Stimulated activated CD4-positive, alpha-beta T cell treated with anti-CD3 and anti-CD28 coated beads, Interleukin-15, amount 100 ng/mL, for 1 hour (primary cell): ENCODE data around the gene CDH10.

ENCODE experiments used
- DNase-seq, 2 donors: peaks; one replicate each; pipeline ENCODE4 v3.0.0-alpha.2; 2020; ENCODE audit warnings: low read depth in 1 of 2, low spot score in 1 of 2

The CDH10 gene

DNA sequence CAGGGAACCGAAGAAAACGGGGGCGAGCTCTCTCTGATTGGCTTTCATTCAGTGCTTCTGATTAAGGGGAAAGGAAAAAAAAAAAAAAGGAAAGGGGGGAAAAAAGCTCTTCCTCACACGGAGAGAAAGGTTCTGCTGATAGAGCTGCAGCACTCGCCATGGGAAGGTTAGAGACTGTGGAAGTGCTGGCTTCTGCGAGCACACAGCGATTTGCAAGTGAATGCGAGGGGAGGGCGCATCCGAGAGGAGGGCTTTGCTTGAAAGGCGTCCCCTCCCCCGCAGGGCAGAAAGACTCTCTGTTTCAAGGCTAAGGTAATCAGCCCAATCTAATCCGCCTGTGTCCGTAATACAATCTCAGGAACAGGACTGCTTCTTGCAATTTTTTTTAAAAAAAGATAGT lies at the start of gene CDH10:
Gene CDH10 (minus strand): TSS at position 218 of the 400 bp plus-strand sequence. CDS start 51,488 bp downstream, outside the sequence.
- DNase-seq = no peak

DNA sequence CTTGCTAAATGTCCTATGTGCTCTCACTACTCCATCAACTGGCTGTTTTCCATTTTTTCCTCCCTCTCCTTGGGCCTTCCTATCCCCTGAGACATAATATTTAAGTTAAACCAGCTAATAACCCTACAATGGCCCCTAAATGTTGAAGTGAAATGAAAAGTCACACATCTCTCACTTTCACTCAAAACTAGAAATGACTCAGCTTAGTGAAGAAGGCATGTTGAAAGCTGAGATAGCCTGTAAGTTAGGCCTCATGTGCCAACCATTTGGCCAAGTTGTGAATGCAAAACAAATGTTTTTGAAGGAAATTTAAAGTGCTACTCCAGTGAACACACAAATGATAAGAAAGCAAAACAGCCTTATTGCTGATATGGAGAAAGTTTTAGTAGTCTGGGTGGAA lies 48.8 kb upstream of the CDH10 start:
- DNase-seq = no peak

DNA sequence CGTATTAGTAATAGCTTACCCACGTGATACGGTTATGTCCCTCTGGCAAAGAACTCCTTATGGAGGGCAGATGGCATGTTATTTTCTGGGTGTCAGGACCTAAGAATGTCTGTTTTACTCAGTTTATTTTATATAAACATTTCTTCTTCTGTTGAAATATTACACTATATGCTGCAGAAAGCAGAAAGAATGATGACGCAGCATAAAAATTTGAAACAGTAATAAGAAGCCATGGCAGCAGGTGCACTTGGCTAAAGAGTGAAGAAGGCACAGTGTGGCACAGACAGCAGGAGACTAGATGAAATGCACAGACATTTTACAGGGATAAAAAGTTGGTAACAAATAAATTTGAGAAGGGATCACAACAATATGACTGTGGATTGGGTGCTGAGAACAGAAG lies 46.3 kb upstream of the CDH10 start:
- DNase-seq = no peak

DNA sequence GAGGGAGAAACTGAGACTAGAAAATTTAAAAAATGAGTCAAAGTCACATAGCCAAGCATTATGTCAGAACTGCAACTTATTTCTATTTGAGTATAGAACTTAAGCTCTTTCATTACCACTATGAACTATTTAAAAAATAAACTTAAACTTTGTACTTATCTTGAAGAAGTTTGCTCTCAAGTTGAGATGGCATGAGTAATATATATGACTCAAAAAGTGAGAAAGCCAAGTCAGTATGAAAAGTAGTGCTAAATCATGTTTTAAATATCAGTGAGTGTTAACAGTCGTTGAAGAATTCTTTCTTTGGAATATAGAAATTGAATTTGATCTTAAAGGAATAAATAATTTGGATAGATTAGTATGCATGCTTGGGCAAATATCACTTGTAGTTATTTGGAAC lies 36.3 kb upstream of the CDH10 start:
- no peak for DNase-seq

DNA sequence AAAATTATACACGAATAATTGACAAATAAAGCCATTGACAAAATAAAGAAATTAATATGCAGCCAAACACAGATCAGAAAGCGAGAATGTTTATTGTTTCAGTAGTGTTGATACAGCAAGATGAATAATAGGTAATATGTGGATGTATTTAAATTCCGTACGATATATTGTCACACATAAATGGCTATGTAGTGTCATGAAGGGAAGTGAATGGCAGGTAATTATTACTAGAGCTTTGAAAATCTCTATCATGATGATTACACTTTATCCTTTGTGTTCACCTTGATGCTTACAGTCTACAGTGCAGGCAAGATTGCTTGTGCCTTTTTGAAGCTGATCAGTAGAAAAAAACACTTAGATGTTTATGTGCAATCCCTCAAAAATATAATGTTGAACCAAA lies 23.3 kb upstream of the CDH10 start:
- no peak for DNase-seq

DNA sequence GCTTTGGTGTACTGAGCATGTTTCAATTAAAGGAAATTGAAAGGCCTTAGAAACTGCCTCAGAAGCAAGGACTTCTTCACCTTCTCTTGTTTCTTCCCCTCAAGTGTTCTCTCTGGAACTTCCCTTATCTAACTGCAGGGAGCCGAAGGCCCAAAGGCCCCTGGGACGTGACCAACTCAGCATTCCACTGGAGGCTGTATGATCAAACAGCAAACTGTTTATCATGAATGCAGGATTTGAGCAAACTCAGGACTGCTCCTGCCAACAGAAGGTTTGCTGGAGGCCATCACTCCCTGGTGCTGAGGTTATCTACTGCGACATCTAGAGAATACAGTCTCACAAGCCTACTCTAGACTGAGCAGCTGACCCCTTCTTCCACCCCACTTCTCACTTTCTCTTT lies 4.8 kb upstream of the CDH10 start:
- no peak for DNase-seq

DNA sequence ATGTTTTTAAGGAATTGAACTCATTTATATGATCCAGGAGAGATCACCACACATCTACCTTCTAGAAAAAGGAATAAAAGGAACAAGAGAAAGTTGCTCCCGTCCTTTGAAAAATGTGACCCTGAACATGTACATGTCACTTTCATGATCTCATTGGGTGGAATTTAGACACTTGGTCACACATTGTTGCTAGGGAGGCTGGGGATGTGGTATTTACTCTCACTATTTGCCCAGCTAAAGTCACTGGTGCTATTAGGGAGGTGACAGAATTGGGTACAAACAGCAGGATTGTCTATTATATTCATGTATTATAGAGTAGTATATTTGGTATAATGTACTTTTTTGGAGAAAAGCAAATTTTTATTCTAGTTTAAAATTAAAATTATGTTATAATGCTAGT lies 2.1 kb upstream of the CDH10 start:
- no peak for DNase-seq

DNA sequence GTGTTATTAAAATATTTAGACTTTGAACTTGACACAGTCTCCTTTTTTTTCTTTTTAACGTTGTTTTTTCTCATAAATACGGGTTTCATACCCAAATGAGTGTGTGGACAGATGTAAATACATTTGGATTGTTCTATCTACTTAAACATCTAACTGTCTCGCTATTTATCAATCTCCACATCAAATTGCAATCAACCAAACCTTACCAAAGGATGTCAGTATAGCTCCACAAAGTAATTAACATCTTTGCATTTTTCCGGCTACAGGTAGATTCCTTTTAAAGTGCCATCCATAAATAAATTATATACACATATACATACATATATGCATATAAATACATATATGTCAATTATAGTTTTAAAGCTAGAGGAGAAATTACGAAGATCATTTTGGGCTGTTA lies 705 bp upstream of the CDH10 start:
- DNase-seq = no peak

DNA sequence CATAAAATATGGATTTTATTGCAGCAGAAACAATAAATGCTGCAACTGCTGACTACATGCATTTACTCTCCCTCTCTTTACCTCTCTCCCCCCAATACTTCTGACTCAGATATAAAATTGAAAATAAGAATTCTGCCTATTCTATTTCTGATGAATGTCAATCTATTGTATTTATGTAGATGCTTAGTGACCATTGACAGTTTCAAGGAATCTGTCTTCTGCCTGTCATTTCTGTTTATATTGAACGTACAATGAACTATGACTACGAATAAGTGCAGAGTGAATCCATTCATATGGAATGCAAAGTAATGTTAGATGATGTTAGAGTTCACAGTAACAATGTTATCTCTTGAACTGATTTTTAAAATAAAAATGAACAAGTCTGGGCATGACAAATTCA lies 898 bp downstream of the CDH10 start:
- DNase-seq = no peak

DNA sequence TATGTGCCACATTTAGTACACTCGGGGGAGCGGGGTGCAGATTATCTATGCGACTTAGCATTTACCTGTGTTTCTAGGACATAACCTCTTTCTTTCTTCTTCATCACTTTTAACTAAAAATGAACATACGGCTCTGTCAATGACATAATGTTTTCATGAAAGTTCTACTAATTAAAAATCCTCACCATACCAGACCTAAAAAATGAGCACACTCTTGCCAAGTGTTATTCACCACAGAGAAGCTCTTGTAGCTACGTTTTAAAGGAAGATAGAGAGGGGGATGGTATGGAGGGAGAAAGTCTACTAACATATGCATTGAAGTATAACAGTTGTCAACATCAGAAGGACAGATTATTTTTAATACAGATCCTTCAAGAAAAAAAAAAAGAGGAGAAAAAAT lies 1.6 kb downstream of the CDH10 start:
- DNase-seq = no peak

DNA sequence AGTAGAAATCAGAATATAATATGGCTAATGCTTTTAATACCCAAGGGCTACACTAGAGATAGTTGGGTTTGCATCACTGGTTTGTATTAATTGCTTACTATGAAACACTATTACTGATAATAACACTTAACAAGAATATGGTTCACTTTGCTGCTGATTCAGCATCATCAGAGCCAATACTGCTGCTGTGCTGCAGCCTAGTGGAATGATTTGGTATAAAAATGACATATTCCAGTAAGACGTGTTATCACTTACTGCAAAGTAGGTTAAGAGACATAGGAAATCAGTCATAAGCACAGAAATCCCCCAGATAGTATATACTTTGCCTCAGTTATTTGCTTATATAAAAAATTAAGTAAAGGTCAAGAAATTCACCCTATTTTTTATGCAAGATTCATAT lies 2.8 kb downstream of the CDH10 start:
- no peak for DNase-seq

DNA sequence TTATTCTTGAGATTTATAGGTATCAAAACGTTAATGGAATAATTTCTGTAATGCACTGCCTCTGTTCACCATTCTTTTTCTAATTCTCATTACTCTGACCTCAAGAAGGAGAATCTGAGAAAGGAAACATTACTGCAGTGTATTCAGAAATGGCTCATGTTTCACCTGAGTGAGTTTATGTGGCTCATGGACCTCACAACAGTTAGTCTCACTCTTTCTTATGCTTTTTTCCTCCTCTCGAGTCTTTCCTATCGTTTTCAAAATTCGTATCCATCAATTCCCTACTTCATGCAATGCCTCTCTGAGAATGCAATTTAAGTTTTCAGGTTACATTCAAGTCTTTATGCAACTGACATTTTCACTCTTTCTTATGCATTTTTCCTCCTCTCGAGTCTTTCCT lies 9.6 kb downstream of the CDH10 start:
- no peak for DNase-seq

DNA sequence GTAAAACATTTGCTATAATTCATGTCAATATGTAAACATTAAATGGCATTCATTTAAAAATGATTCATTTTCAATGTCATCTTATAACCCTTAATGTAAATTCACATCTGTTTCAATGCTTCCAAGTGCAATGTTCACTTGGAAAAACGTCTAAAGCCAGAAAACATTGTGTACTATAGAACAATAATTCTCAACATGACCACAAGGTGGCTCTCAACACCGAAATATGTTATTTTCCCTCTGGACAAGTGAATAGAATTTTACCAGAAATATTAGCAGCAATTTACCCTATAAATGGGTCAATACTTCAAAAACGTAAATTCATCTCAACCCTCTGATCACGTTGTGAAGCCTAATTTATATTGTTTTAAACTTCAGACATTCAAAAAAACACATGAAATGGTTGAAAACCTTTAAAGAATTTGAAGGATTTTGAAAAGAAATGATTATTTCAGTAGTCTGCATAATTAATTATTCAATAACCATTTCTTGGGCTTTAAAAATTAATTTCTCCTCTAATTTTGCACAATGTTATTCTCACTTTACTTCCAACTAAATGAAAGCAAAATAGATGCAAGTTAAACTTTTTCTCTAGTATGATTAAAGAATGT lies 11.0 kb downstream of the CDH10 start:
- no peak for DNase-seq

DNA sequence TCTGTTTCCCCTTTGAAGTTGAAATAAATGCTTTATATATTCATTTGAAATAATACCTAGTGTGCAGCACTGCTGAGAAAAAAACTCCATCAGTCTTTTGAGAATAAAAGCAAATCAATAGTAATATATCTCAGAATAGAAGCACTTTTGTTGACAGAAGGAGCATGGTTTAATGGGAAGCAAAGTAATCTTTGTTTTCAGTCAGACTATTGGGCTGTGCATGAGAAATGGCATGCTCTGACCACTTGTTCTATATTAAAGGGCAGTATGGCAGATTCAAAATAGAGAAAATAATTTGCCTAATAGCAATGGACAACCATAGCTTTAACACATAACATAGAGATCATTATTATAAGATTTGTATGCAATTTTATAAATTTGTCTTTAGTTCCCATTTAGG lies 12.4 kb downstream of the CDH10 start:
- DNase-seq = no peak

DNA sequence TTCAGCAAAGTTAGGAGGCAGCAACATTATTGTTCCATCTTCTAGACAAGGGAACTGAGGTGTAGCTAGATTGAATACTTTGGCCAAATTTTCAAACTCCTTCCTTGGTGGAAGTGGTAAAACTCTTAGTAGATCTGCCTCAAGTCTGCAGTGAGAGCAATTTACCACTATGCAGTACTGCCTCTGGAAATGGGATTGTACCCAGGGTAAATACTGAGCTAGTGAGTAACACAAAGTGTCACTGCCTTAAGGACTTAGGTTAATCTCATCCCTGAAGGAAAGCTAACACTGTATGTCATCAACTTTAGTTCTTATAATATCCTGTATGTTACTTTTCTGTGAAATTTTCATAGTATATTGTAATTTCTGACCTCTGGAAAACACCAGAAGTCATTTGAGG lies 13.9 kb downstream of the CDH10 start:
- DNase-seq = no peak

DNA sequence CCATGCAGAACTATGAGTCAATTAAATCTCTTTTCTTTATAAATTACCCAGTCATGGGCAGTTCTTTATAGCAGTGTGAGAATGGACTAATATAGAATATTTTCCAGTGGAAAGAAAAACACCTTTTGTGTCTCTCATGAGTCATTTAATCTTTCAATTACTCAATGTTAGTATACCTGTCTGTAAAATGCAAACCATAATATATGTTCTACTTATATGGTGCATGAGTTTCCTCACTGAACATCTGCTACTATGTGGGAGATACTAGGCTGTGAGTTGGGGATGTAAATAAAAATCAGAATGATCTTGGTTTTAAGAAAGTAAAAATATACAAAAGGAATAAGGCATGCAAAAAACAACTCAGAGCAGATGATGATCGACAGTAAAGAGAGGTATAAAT lies 15.0 kb downstream of the CDH10 start:
- no peak for DNase-seq

DNA sequence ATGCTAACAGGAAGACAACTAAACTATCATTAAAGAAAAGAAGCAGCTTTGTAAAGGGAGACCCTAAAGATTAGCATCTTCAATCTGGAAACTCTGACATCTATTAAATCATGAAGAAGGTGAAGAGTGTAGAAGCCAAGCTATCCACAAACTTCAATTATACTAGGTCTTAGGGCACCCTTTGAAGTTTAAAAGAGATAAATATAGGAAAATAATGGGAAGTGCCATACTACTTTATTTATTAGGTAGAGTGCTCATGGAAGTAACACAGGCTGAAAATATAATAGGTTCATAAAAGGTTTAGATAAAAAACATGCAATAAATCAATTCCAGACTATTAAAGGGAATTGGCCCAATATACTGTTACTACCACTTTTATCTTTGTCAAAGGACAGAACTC lies 19.9 kb downstream of the CDH10 start:
- no peak for DNase-seq

DNA sequence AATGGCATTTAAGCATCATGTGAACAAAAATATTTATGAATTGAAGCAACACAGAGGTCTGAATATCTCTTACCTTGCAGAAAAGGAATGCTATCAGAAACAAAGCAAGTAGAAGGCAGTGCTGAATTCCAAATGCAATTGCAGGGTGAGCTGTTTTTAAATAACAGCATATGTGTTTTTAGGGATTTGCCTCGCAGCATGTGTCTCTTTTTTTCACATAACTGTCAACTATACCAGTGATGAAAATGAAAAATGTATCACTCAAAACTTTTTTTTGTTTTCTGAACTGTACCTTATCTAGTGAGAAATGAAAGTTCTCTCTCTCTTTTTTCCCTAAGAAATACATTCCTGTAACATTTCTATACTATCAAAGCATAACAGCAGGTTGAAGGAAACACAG lies 21.2 kb downstream of the CDH10 start:
- no peak for DNase-seq

DNA sequence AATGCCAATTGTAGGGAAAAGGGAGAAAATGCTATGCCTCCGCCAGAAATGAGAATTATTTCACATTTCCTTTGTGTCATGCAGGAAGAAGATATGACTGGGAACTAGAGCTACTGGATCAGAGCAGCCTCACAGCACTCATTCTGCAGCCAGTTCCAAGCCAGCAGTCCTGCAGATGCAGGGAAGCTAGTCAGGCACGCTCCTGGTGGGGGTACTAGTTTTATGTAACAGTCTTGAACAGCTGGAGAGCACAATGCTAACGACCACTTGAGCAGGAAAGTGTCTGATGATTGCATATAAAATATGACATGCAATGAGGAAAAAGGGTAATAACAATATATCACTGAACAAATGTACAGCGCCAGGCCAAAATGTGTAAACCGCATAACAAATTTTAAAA lies 21.7 kb downstream of the CDH10 start:
- DNase-seq = no peak

DNA sequence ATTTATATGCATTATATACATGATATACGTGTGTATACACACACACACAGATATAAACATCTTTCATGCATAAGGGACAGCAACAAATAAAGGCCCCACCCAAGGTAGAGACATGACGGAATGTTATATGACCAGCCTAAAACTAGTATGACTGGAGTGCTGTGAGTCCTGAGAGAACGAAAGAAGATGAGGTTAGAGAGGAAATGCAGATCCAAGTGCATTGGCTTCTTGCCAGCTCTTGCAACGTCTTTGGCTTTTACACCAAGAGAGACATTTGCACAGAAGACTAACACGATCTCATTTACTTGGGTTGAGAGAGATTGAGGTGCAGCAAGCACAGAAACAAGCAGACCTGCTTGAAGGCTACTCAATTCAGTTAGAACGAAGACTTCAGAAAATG lies 23.0 kb downstream of the CDH10 start:
- DNase-seq = no peak

DNA sequence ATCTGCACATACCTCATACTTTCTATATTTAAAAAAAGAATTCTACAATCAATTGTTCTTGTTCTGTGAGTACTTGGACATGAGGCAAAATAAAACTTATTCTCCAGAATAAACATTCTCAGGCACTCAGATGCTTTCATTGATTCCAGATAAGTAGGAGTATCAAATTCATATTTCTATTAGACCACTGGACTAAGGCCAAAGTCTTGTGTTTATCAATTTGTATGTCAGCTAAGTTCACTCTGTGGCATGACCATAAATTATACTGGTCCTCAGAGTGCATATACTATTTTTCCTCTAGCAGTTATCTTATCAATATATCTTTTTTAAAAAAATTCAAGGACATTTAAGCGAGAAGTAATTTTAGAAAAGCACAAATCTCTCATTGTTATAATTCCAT lies 28.2 kb downstream of the CDH10 start:
- no peak for DNase-seq

DNA sequence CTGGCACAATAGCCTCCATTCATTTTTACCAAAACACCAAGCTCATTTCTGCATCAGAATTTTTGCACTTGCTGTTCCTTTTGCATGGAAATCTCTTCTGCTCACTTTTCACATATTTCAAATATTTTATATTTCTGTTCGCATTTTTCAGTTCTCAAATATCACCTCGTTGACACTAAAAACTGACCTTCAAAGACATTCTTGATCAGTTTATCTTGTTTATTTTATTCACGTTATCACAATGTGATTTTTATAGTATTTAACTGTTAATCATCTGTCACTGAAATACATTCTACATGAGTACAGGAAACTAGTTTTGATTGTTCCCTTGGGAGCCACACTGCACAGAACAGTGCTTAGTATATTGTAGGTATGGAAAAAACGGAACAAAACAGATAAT lies 29.6 kb downstream of the CDH10 start:
- DNase-seq = no peak

DNA sequence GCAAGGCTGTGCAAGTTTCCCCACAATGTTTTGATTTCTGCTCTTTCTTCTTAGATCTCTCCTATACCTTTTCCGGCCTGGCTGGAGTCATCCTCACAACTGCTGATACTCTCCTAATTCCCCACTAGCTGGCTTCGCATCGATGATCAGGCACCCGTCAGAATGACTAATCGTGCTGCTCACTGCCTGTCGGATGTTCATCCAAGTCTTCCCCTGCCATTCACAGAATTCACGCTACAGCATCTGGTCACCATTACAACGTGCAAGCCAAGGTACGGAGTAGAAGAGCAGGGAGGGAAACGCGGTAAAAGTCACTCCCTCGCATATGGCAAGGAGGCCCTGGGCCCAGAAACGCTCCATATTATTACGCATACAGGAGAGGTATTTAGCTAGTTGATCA lies 35.1 kb downstream of the CDH10 start:
- no peak for DNase-seq

DNA sequence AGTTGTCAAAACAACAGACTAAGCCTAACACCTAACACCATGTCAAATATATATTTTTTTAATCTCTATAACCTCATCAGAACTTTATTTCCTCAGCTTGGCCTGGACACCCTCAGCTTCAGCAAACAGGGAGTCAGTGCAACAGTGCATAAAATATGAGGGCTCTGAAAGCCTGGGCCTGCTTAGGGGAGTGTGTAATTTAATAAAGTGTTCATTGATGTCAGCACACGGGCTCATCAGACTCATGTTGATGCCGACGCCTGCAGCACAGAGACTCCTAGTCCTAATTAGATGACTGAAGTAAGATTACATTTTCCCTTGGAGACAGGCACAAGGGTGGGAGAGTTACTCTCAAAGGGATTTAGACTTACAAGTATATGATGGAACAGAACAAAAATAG lies 37.8 kb downstream of the CDH10 start:
- DNase-seq = no peak
